Right renal cortex interstitium (tissue), 3 donors: ENCODE data around the gene FXYD2. TPM values are rescaled to one million over a fixed set of nuclear protein-coding genes. Genes with fewer than 3 reads are reported as not detected.
"Not testable (repeated sequence)": the region's sequence is repeated elsewhere in the genome, so short reads cannot be mapped to it uniquely, and the experiment has no call there.

ENCODE experiments used
- DNase-seq, 3 donors: peaks; one replicate each; pipeline ENCODE4 v3.0.0-alpha.2; 2013; ENCODE audit warnings: low read depth in 3 of 3, low spot score in 2 of 3
- polyA plus RNA-seq, 3 donors: library from polyadenylated mRNA; unstranded; fragments of 120-200 nt; gene quantifications; one replicate each; pipeline ENCODE4 v1.2.1, GENCODE V29; 2013; ENCODE audit not compliant: insufficient read length in 3 of 3

Gene FXYD2
- 100 to 1,000 TPM; 412 to 491 (median 457) TPM for polyA plus RNA-seq

- no peak for DNase-seq
Measured at GRCh38 chr11:117824571-117825537, at the start of gene FXYD2. Gene FXYD2 (minus strand): TSS chr11:117824744. CDS start chr11:117824678, 66 bp downstream.

GRCh38 chr11:117873828-117874125, 49.2 kb upstream of the FXYD2 start:
- DNase-seq: no peak

GRCh38 chr11:117872975-117873827, 48.7 kb upstream of the FXYD2 start:
- no peak for DNase-seq

- DNase-seq: no peak
Measured at GRCh38 chr11:117872420-117872961, 47.9 kb upstream of the FXYD2 start.

- DNase-seq: no peak
Measured at GRCh38 chr11:117871784-117872183, 47.2 kb upstream of the FXYD2 start.

- DNase-seq: no peak
Measured at GRCh38 chr11:117871160-117871559, 46.6 kb upstream of the FXYD2 start.

GRCh38 chr11:117870103-117870952, 45.8 kb upstream of the FXYD2 start:
- no peak for DNase-seq

- DNase-seq: no peak
Measured at GRCh38 chr11:117869604-117870003, 45.1 kb upstream of the FXYD2 start.

GRCh38 chr11:117868815-117869561, 44.4 kb upstream of the FXYD2 start:
- DNase-seq: no peak

- DNase-seq: no peak
Measured at GRCh38 chr11:117868088-117868487, 43.5 kb upstream of the FXYD2 start.

- no peak for DNase-seq
Measured at GRCh38 chr11:117866526-117866925, 42.0 kb upstream of the FXYD2 start.

- DNase-seq: not testable (repeated sequence)
Measured at GRCh38 chr11:117865546-117865945, 41.0 kb upstream of the FXYD2 start.

GRCh38 chr11:117863383-117863782, 38.8 kb upstream of the FXYD2 start:
- no peak for DNase-seq

- no peak for DNase-seq
Measured at GRCh38 chr11:117862753-117863152, 38.2 kb upstream of the FXYD2 start.

- DNase-seq: no peak
Measured at GRCh38 chr11:117862019-117862725, 37.6 kb upstream of the FXYD2 start.

- DNase-seq: no peak
Measured at GRCh38 chr11:117861151-117862018, 36.8 kb upstream of the FXYD2 start.

GRCh38 chr11:117860139-117860538, 35.6 kb upstream of the FXYD2 start:
- no peak for DNase-seq

GRCh38 chr11:117859488-117860112, 35.1 kb upstream of the FXYD2 start:
- no peak for DNase-seq
